ENCODE measurements around the gene PPP6R1. TPM values are rescaled to one million over a fixed set of nuclear protein-coding genes. Genes with fewer than 3 reads are reported as not detected.

The PPP6R1 gene
- total RNA-seq, 1 experiment from 2014 or later, result 38.0 TPM

Other genes with a start within 250 kb of the PPP6R1 start
- 0.91 TPM in 1 of 2 replicates, not detected in the other for gene GP6, start 220.8 kb downstream of the PPP6R1 start, total RNA-seq (2014; rRNA removed; shearing (Covaris generic))
- gene RDH13, start 195.9 kb downstream of the PPP6R1 start, total RNA-seq (2014; rRNA removed; shearing (Covaris generic)), result 14.1 and 17.0 TPM in 2 replicates
- gene EPS8L1, start 183.1 kb downstream of the PPP6R1 start, total RNA-seq (2014; rRNA removed; shearing (Covaris generic)), result 1.6 and 4.9 TPM in 2 replicates
- 41.5 and 44.2 TPM in 2 replicates for gene PPP1R12C, start 141.4 kb downstream of the PPP6R1 start, total RNA-seq (2014; rRNA removed; shearing (Covaris generic))
- 22.5 and 23.9 TPM in 2 replicates for gene TNNT1, start 109.8 kb downstream of the PPP6R1 start, total RNA-seq (2014; rRNA removed; shearing (Covaris generic))
- gene TNNI3, start 101.3 kb downstream of the PPP6R1 start, total RNA-seq (2014; rRNA removed; shearing (Covaris generic)), result 0.80 TPM in 1 of 2 replicates, not detected in the other
- gene DNAAF3, start 92.4 kb downstream of the PPP6R1 start, total RNA-seq (2014; rRNA removed; shearing (Covaris generic)), result 3.1 and 7.1 TPM in 2 replicates
- gene SYT5, start 78.7 kb downstream of the PPP6R1 start, total RNA-seq (2014; rRNA removed; shearing (Covaris generic)), result 0.12 TPM in 1 of 2 replicates, not detected in the other
- 4.1 and 8.6 TPM in 2 replicates for gene PTPRH, start 49.5 kb downstream of the PPP6R1 start, total RNA-seq (2014; rRNA removed; shearing (Covaris generic))
- gene TMEM86B, start 30.3 kb downstream of the PPP6R1 start, total RNA-seq (2014; rRNA removed; shearing (Covaris generic)), result 0.95 and 1.8 TPM in 2 replicates
- 104 and 113 TPM in 2 replicates for gene HSPBP1, start 21.1 kb upstream of the PPP6R1 start, total RNA-seq (2014; rRNA removed; shearing (Covaris generic))
- gene BRSK1, start 25.0 kb upstream of the PPP6R1 start, total RNA-seq (2014; rRNA removed; shearing (Covaris generic)), result 6.3 and 9.0 TPM in 2 replicates
- gene TMEM150B, start 66.3 kb upstream of the PPP6R1 start, total RNA-seq (2014; rRNA removed; shearing (Covaris generic)), result not detected in 2 replicates
- gene KMT5C, start 80.9 kb upstream of the PPP6R1 start, total RNA-seq (2014; rRNA removed; shearing (Covaris generic)), result 8.5 and 8.9 TPM in 2 replicates
- not detected in 2 replicates for gene COX6B2, start 95.7 kb upstream of the PPP6R1 start, total RNA-seq (2014; rRNA removed; shearing (Covaris generic))
- not detected in 2 replicates for gene GARIN5B, start 104.2 kb upstream of the PPP6R1 start, total RNA-seq (2014; rRNA removed; shearing (Covaris generic))
- 56.5 and 60.4 TPM in 2 replicates for gene IL11, start 111.4 kb upstream of the PPP6R1 start, total RNA-seq (2014; rRNA removed; shearing (Covaris generic))
- not detected in 2 replicates for gene TMEM190, start 117.8 kb upstream of the PPP6R1 start, total RNA-seq (2014; rRNA removed; shearing (Covaris generic))
- gene TMEM238, start 125.3 kb upstream of the PPP6R1 start, total RNA-seq (2014; rRNA removed; shearing (Covaris generic)), result 3.3 and 3.9 TPM in 2 replicates
- 633 and 816 TPM in 2 replicates for gene RPL28, start 126.9 kb upstream of the PPP6R1 start, total RNA-seq (2014; rRNA removed; shearing (Covaris generic))
- gene UBE2S, start 148.8 kb upstream of the PPP6R1 start, total RNA-seq (2014; rRNA removed; shearing (Covaris generic)), result 317 and 338 TPM in 2 replicates
- gene SHISA7, start 184.3 kb upstream of the PPP6R1 start, total RNA-seq (2014; rRNA removed; shearing (Covaris generic)), result not detected in 2 replicates
- gene ISOC2, start 202.6 kb upstream of the PPP6R1 start, total RNA-seq (2014; rRNA removed; shearing (Covaris generic)), result 134 and 140 TPM in 2 replicates
- not detected in 2 replicates for gene C19orf85, start 205.7 kb upstream of the PPP6R1 start, total RNA-seq (2014; rRNA removed; shearing (Covaris generic))
- 1.7 and 3.4 TPM in 2 replicates for gene ZNF628, start 217.6 kb upstream of the PPP6R1 start, total RNA-seq (2014; rRNA removed; shearing (Covaris generic))
- gene NAT14, start 226.2 kb upstream of the PPP6R1 start, total RNA-seq (2014; rRNA removed; shearing (Covaris generic)), result 22.5 and 23.2 TPM in 2 replicates
- 1.4 and 2.2 TPM in 2 replicates for gene SSC5D, start 229.4 kb upstream of the PPP6R1 start, total RNA-seq (2014; rRNA removed; shearing (Covaris generic))

Data from Daoy (cell line).